ENCODE data around the gene CARM1. TPM values are rescaled to one million over a fixed set of nuclear protein-coding genes. Genes with fewer than 3 reads are reported as not detected.

The CARM1 gene
- total and polyA plus RNA-seq, 2 of the 13 experiments (the other 11 are each of a cell fraction or from before 2014, with no cell fraction given): 27.6 to 55.8 TPM

- TF ChIP-seq CHCHD3 (CRISPR knock-in tag; IDR thresholded peaks at IDR 0.05) (no peak), ZNF136 (CRISPR knock-in tag; IDR thresholded peaks at IDR 0.05; ENCODE audit: low read depth) (no peak), KDM1A (CRISPR knock-in tag; IDR thresholded peaks at IDR 0.05) (no peak), GZF1 (CRISPR knock-in tag; IDR thresholded peaks at IDR 0.05) (no peak), BCL6 (CRISPR knock-in tag; IDR thresholded peaks at IDR 0.05) (no peak)
- TF ChIP-seq, protein P1, sequence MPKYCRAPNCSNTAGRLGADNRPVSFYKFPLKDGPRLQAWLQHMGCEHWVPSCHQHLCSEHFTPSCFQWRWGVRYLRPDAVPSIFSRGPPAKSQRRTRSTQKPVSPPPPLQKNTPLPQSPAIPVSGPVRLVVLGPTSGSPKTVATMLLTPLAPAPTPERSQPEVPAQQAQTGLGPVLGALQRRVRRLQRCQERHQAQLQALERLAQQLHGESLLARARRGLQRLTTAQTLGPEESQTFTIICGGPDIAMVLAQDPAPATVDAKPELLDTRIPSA (CRISPR knock-in tag; IDR thresholded peaks at IDR 0.05; ENCODE audit: borderline replicate concordance): no peak
- Histone ChIP-seq H4K20me1 (ENCODE audit: insufficient read depth, low read length) (peaks cover 8% of the 10 kb centered on the region), H3K36me3 (replicated peaks in 1 of 2; ENCODE audit: control insufficient read depth in 1 of 2, insufficient read depth in 2 of 2, low read length in 2 of 2) (peaks cover 0 to 5% of the 10 kb centered on the region in 2 experiments; a peak in 3 of 5 replicates), H3K27ac (ENCODE audit: extremely low read length, insufficient read depth, low read length) (no peak overlapping the region), H3K79me2 (ENCODE audit: insufficient read depth, low read length) (peaks cover 26% of the 10 kb centered on the region), H3K9me3 (ENCODE audit: low read length) (no peaks in the 10 kb centered on the region), H3K9ac (ENCODE audit: insufficient read depth, low read depth, low read length) (no peak overlapping the region), H2AFZ (ENCODE audit: low read length) (no peak overlapping the region), H3K27me3 (ENCODE audit: control insufficient read depth in 1 of 2, insufficient read depth in 2 of 2, low read length in 2 of 2) (no peaks in the 10 kb centered on the region), H3K4me2 (ENCODE audit: low read depth, low read length) (no peak overlapping the region), H3K4me1 (ENCODE audit: insufficient read depth, low read length) (no peaks in the 10 kb centered on the region), H3K4me3 (replicated peaks in 1 of 3; ENCODE audit: insufficient read depth in 1 of 3, low read depth in 2 of 3, low read length in 3 of 3) (no peak overlapping the region)
- ChIA-PET CTCF (ENCODE audit: low intra/inter-chr PET ratio, low total read pairs) (no interaction called here), POLR2A (no interaction called here)
- no peak for FAIRE-seq
- ATAC-seq: no peak
- no peak for DNase-seq (ENCODE audit: low spot score)
- no TSS peak for BruUV-seq (replicated peaks)
- 100% methylated on average over 4 of the region's 4 CpGs for WGBS (ENCODE audit: low lambda C conversion rate)
- in situ Hi-C loops (cut with HindIII; ENCODE audit: extremely low pct_ligation_motif_present, low pct_unique_long_range_greater_than_20kb): no loop called here
- intact Hi-C loops (cut with micrococcal nuclease; ENCODE audit: unreplicated experiment): no loop called here
Observed at GRCh38 chr19:10889880-10890279, 18.5 kb downstream of the CARM1 start.

DNA sequence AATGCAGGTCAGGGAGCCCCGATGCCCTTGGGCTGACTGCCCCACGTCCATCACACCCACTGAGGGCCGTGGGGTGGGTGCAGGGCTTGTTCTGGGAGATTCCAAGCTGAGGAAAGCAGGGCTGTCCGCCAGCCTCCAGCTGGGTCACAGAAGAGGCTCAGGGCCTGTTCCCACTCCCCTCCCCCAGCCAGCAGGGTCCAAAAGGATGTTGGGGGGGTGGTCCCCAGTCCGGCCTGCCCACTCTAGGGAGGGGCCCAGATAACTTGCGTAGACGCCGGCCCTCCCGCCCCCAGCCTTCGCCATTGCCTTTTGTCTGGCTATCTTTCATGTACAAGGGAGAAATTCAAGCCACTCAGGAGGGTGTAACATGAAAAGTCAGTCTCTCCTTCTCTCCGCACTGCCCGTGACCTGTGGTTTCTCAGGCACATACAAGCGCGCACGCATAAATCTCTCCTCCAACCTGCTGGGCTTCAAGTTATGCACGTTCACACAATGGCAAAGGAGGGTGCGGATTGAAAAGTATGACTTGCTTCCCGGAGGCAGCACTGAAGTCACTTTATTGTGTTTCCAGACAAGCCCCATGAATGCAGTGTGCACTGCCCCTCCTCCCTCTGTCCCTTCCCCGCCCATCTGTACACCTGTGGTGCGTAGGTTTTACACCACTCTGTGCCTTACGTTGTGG, 20.2 kb downstream of the CARM1 start:
- H3K9ac ChIP-seq (ENCODE audit: insufficient read depth, low read depth, low read length): no peak overlapping the region
- in situ Hi-C loops (cut with HindIII; ENCODE audit: extremely low pct_ligation_motif_present, low pct_unique_long_range_greater_than_20kb): no loop called here
- no peak overlapping the region for H2AFZ ChIP-seq (ENCODE audit: low read length)
- TF ChIP-seq ZNF276 (CRISPR knock-in tag; IDR thresholded peaks at IDR 0.05; ENCODE audit: low read depth): no peak
- TF ChIP-seq ATF5 (CRISPR knock-in tag; IDR thresholded peaks at IDR 0.05; ENCODE audit: low read depth): no peak
- no peak for TF ChIP-seq SMAD3 (CRISPR knock-in tag; IDR thresholded peaks at IDR 0.05)
- TF ChIP-seq ZFP37 (CRISPR knock-in tag; IDR thresholded peaks at IDR 0.05; ENCODE audit: borderline replicate concordance): no peak
- TF ChIP-seq ZNF7 (CRISPR knock-in tag; IDR thresholded peaks at IDR 0.05): no peak
- no peak for TF ChIP-seq MTF1 (CRISPR knock-in tag; IDR thresholded peaks at IDR 0.05)
- no peak for TF ChIP-seq ATAD3A (CRISPR knock-in tag; IDR thresholded peaks at IDR 0.05)
- no peak for TF ChIP-seq SIN3A (IDR thresholded peaks at IDR 0.05; ENCODE audit: borderline replicate concordance, low read depth, low read length)
- TF ChIP-seq SYNCRIP (IDR thresholded peaks at IDR 0.05; ENCODE audit: insufficient read depth, low read depth, low read length): no peak
- no peak for TF ChIP-seq ZNF282 (IDR thresholded peaks at IDR 0.05; ENCODE audit: partially characterized antibody)
- no peaks in the 10 kb centered on the region for H3K27me3 ChIP-seq (ENCODE audit: control insufficient read depth in 1 of 2, insufficient read depth in 2 of 2, low read length in 2 of 2)
- no peak overlapping the region for H3K27ac ChIP-seq (ENCODE audit: extremely low read length, insufficient read depth, low read length)
- CTCF ChIA-PET (ENCODE audit: low intra/inter-chr PET ratio, low total read pairs): no interaction called here
- peaks cover 0 to 5% of the 10 kb centered on the region in 2 experiments; a peak in 3 of 5 replicates for H3K36me3 ChIP-seq (replicated peaks in 1 of 2; ENCODE audit: control insufficient read depth in 1 of 2, insufficient read depth in 2 of 2, low read length in 2 of 2)
- WGBS (ENCODE audit: low lambda C conversion rate): 96% methylated on average over 17 of the region's 21 CpGs
- H3K9me3 ChIP-seq (ENCODE audit: low read length): no peaks in the 10 kb centered on the region
- H3K4me1 ChIP-seq (ENCODE audit: insufficient read depth, low read length): peaks cover 5% of the 10 kb centered on the region; the same call in 1 of the 2 replicates
- peaks cover 27% of the 10 kb centered on the region for H3K79me2 ChIP-seq (ENCODE audit: insufficient read depth, low read length)
- FAIRE-seq: no peak
- no peak overlapping the region for H3K4me2 ChIP-seq (ENCODE audit: low read depth, low read length)
- POLR2A ChIA-PET: interaction anchor here (1.5 kb wide), 1 partner anchor 12 kb away, joined by 3 read pairs; no protein-coding TSS in a partner anchor
- BruUV-seq (replicated peaks): no TSS peak
- no peak overlapping the region for H3K4me3 ChIP-seq (replicated peaks in 1 of 3; ENCODE audit: insufficient read depth in 1 of 3, low read depth in 2 of 3, low read length in 3 of 3)
- no peak for DNase-seq (ENCODE audit: low spot score)
- ATAC-seq: no peak
- H4K20me1 ChIP-seq (ENCODE audit: insufficient read depth, low read length): peaks cover 20% of the 10 kb centered on the region
- intact Hi-C loops (cut with micrococcal nuclease; ENCODE audit: unreplicated experiment): no loop called here
